Panc1 (cell line): ENCODE results near the gene CORO1C.

ENCODE experiments used
- TF ChIP-seq, protein P1 (sequence below): fragments of 450-650 bp; IDR thresholded peaks from 2 replicates; pipeline ENCODE4 v1.5.1; 2017; ENCODE audit warnings: mild to moderate bottlenecking
- TF ChIP-seq, protein P2 (sequence below), 2 experiments: IDR thresholded peaks; 2 replicates each; pipeline ENCODE4 v1.6.1; 2011 to 2012; ENCODE audit warnings: low read depth in 2 of 2, control low read depth in 1 of 2, low read length in 1 of 2, mild to moderate bottlenecking in 1 of 2, moderate library complexity in 1 of 2; ENCODE audit not compliant: insufficient read depth in 1 of 2

DNA sequence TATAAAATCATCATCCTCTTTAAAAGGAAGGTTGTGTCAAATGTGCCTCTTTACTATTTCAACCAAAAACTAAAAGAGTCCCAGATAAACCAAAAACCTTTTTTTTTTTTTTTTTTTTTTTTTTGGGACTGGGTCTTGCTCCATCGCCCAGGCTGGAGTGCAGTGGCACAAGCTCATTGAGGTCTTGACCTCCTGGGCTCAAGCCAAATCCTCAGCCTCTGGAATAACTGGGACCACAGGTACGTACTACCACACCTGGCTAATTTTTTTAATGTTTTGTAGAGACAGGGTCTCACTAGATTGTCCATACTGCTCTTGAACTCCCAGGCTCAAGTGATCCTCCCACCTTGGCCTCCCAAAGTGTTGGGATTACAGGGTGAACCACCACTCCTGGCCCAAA, 81.2 kb downstream of the CORO1C start:
- TF ChIP-seq, protein P1, sequence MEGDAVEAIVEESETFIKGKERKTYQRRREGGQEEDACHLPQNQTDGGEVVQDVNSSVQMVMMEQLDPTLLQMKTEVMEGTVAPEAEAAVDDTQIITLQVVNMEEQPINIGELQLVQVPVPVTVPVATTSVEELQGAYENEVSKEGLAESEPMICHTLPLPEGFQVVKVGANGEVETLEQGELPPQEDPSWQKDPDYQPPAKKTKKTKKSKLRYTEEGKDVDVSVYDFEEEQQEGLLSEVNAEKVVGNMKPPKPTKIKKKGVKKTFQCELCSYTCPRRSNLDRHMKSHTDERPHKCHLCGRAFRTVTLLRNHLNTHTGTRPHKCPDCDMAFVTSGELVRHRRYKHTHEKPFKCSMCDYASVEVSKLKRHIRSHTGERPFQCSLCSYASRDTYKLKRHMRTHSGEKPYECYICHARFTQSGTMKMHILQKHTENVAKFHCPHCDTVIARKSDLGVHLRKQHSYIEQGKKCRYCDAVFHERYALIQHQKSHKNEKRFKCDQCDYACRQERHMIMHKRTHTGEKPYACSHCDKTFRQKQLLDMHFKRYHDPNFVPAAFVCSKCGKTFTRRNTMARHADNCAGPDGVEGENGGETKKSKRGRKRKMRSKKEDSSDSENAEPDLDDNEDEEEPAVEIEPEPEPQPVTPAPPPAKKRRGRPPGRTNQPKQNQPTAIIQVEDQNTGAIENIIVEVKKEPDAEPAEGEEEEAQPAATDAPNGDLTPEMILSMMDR: no peak
- TF ChIP-seq, protein P2, sequence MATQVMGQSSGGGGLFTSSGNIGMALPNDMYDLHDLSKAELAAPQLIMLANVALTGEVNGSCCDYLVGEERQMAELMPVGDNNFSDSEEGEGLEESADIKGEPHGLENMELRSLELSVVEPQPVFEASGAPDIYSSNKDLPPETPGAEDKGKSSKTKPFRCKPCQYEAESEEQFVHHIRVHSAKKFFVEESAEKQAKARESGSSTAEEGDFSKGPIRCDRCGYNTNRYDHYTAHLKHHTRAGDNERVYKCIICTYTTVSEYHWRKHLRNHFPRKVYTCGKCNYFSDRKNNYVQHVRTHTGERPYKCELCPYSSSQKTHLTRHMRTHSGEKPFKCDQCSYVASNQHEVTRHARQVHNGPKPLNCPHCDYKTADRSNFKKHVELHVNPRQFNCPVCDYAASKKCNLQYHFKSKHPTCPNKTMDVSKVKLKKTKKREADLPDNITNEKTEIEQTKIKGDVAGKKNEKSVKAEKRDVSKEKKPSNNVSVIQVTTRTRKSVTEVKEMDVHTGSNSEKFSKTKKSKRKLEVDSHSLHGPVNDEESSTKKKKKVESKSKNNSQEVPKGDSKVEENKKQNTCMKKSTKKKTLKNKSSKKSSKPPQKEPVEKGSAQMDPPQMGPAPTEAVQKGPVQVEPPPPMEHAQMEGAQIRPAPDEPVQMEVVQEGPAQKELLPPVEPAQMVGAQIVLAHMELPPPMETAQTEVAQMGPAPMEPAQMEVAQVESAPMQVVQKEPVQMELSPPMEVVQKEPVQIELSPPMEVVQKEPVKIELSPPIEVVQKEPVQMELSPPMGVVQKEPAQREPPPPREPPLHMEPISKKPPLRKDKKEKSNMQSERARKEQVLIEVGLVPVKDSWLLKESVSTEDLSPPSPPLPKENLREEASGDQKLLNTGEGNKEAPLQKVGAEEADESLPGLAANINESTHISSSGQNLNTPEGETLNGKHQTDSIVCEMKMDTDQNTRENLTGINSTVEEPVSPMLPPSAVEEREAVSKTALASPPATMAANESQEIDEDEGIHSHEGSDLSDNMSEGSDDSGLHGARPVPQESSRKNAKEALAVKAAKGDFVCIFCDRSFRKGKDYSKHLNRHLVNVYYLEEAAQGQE (IDR thresholded peaks at IDR 0.05; ENCODE audit: insufficient read depth in 1 of 2, low read depth in 2 of 2, low read length in 1 of 2): no peak
